GM12864 (cell line): ENCODE results near the gene FUZ.
A peak's percentile ranks its signal among the peaks of the same experiment; 100 is the strongest.

Source experiments
- DNase-seq: peaks from one replicate; pipeline ENCODE4 v3.0.0-alpha.2; 2011; ENCODE audit warnings: low read depth
- H3K4me3 ChIP-seq: 2 replicates; pipeline ENCODE4 v1.5.1; 2011; ENCODE audit warnings: mild to moderate bottlenecking, low read depth, low read length, control low read depth
- TF ChIP-seq, protein P1 (sequence below): IDR thresholded peaks from 2 replicates; pipeline ENCODE4 v1.5.1; 2011; ENCODE audit warnings: low read depth, mild to moderate bottlenecking, moderate library complexity, low read length, control low read depth, inconsistent platforms; ENCODE audit errors: missing control alignments

FUZ gene

GRCh38 chr19:49818649-49819370 lies 5.7 kb upstream of the FUZ start:
- DNase-seq = no peak
- peak overlapping the region; percentile 85 for H3K4me3 ChIP-seq
- TF ChIP-seq, protein P1, sequence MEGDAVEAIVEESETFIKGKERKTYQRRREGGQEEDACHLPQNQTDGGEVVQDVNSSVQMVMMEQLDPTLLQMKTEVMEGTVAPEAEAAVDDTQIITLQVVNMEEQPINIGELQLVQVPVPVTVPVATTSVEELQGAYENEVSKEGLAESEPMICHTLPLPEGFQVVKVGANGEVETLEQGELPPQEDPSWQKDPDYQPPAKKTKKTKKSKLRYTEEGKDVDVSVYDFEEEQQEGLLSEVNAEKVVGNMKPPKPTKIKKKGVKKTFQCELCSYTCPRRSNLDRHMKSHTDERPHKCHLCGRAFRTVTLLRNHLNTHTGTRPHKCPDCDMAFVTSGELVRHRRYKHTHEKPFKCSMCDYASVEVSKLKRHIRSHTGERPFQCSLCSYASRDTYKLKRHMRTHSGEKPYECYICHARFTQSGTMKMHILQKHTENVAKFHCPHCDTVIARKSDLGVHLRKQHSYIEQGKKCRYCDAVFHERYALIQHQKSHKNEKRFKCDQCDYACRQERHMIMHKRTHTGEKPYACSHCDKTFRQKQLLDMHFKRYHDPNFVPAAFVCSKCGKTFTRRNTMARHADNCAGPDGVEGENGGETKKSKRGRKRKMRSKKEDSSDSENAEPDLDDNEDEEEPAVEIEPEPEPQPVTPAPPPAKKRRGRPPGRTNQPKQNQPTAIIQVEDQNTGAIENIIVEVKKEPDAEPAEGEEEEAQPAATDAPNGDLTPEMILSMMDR = no peak

- DNase-seq = peak; percentile 73
- TF ChIP-seq, protein P1 = peak; percentile 28
- H3K4me3 ChIP-seq = peak within 1 kb of the TSS; percentile 85
Measured at GRCh38 chr19:49817964-49818648, 5.0 kb upstream of the FUZ start, which contains the start of gene MED25. Gene MED25 (plus strand): TSS chr19:49818289. CDS start chr19:49818342, 53 bp downstream.

- no peak overlapping the region for H3K4me3 ChIP-seq
- no peak for DNase-seq
- TF ChIP-seq, protein P1 = no peak
Measured at GRCh38 chr19:49816590-49816989, 3.5 kb upstream of the FUZ start.

DNA sequence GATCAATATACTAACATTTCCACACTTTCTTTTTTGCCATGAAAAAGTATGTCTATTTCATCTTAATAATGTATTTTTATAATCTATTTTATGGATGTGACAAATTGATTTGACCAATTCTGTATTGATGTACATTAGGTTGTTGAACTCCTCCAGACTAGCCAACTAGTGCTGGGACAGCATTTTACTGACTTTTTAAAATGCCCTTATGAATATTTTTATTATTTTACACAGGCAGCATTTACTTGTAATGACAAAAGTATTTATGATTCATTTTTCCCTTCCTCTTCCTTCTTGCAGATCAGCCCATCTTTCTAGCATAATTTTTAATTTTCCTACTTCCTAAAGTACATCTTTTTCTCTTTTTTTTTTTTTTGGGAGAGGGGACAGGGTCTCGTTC lies 918 bp upstream of the FUZ start:
- TF ChIP-seq, protein P1 = no peak
- no peak for DNase-seq
- H3K4me3 ChIP-seq = no peak overlapping the region

DNA sequence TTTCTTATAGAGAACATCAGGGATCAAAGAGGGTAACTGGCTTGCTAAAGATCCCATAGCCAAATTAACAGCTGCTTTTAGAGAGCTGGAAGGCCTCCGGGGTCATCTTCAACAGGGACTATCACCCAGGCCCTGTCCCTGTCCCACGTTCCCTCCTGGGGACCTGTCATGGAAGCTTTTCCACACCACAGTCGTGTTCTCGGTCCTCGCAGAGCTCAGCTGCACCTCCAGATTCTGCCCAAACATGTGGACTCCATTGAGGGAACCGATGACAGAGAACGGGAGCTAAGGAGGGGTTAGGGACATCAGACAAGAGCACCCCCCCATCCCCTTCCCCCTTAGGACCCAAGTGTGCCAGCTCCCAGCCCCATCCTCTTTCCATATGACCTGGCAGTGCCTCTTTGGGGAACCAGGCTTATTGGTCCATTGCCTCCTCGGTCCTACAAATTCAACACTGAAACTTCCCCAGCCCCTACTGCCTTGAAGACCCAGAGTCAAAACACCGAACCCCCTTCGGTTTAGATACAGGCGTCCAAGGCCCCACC lies 568 bp downstream of the FUZ start:
- H3K4me3 ChIP-seq = peak overlapping the region; percentile 70
- no peak for DNase-seq
- TF ChIP-seq, protein P1 = no peak

GRCh38 chr19:49811328-49811727 lies 1.8 kb downstream of the FUZ start:
- TF ChIP-seq, protein P1 = no peak
- H3K4me3 ChIP-seq = no peak overlapping the region
- no peak for DNase-seq
